ENCODE measurements around the gene SSBP2.

DNA sequence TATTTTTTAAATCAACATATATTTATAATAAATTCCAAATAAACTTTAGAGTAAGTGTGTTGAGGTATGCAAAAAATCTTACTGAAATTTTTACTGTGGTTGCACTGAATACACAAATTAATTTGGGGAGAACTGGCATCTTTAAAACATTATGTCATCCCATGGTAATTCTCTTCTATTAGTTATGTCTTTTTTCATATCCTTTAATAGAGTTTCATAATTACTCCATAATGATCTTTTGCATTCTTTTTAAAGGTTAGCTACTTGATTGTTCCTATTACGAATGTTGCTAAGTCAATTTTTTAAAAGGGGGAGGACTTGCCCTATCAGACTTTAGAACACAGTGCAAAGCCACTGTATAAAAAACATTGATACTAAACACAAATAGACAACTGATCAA lies 26.8 kb downstream of the SSBP2 start:
- TF ChIP-seq EZH2 (IDR thresholded peaks at IDR 0.05; ENCODE audit: low read length, missing control alignments): no peak
- TF ChIP-seq, protein P1, sequence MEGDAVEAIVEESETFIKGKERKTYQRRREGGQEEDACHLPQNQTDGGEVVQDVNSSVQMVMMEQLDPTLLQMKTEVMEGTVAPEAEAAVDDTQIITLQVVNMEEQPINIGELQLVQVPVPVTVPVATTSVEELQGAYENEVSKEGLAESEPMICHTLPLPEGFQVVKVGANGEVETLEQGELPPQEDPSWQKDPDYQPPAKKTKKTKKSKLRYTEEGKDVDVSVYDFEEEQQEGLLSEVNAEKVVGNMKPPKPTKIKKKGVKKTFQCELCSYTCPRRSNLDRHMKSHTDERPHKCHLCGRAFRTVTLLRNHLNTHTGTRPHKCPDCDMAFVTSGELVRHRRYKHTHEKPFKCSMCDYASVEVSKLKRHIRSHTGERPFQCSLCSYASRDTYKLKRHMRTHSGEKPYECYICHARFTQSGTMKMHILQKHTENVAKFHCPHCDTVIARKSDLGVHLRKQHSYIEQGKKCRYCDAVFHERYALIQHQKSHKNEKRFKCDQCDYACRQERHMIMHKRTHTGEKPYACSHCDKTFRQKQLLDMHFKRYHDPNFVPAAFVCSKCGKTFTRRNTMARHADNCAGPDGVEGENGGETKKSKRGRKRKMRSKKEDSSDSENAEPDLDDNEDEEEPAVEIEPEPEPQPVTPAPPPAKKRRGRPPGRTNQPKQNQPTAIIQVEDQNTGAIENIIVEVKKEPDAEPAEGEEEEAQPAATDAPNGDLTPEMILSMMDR (conservative IDR thresholded peaks at IDR 0.05 in 1 of 2, IDR thresholded peaks at IDR 0.05 in 1 of 2; ENCODE audit: low read depth in 1 of 2, low read length in 2 of 2): no peak
